Measurements from ENCODE around the gene ARHGAP26.

GRCh38 chr5:142978252-142978651 lies 208.1 kb downstream of the ARHGAP26 start:
- TF ChIP-seq CBX3 (IDR thresholded peaks at IDR 0.05; ENCODE audit: low read depth) = no peak
- TF ChIP-seq CTCF (IDR thresholded peaks at IDR 0.05 in 2 of 3, conservative IDR thresholded peaks at IDR 0.05 in 1 of 3; ENCODE audit: borderline replicate concordance in 1 of 3, insufficient read depth in 1 of 3, low read depth in 2 of 3, low read length in 2 of 3) = no peak
- TF ChIP-seq MAX (IDR thresholded peaks at IDR 0.05) = no peak
- TF ChIP-seq POLR2A (IDR thresholded peaks at IDR 0.05; ENCODE audit: borderline replicate concordance, extremely low read depth, insufficient read depth, insufficient read length) = no peak
- TF ChIP-seq POLR2AphosphoS5 (IDR thresholded peaks at IDR 0.05; ENCODE audit: low read depth, low read length) = no peak
- no peak for TF ChIP-seq ZBTB33 (IDR thresholded peaks at IDR 0.05; ENCODE audit: extremely low read depth, insufficient replicate concordance, low read length)
- no peak for TF ChIP-seq ZFX (IDR thresholded peaks at IDR 0.05)
- TF ChIP-seq SIN3A (IDR thresholded peaks at IDR 0.05; ENCODE audit: low read depth) = no peak
- TF ChIP-seq EZH2phosphoT487 (IDR thresholded peaks at IDR 0.05; ENCODE audit: borderline replicate concordance) = no peak
- no peak for TF ChIP-seq SP1 (IDR thresholded peaks at IDR 0.05; ENCODE audit: low read depth)
